Suprapubic skin (tissue), 4 donors: Measurements from ENCODE around the gene BAIAP2. TPM values are rescaled to one million over a fixed set of nuclear protein-coding genes. Genes with fewer than 3 reads are reported as not detected.

Experiments used
- DNase-seq, 2 donors: peaks; one replicate each; pipeline ENCODE4 v3.0.0-alpha.2; 2019; ENCODE audit warnings: low spot score in 2 of 2
- H3K27ac ChIP-seq: fragments of 200-600 bp; sonication (generic); one replicate; pipeline ENCODE4 v1.5.1; 2019
- H3K27me3 ChIP-seq: fragments of 200-600 bp; sonication (generic); one replicate; pipeline ENCODE4 v1.5.1; 2019
- H3K36me3 ChIP-seq: fragments of 200-600 bp; sonication (generic); one replicate; pipeline ENCODE4 v1.5.1; 2019
- H3K4me1 ChIP-seq: fragments of 200-600 bp; sonication (generic); one replicate; pipeline ENCODE4 v1.5.1; 2019
- H3K4me3 ChIP-seq: fragments of 200-600 bp; sonication (generic); one replicate; pipeline ENCODE4 v1.5.1; 2019; ENCODE audit warnings: mild to moderate bottlenecking
- H3K9me3 ChIP-seq: fragments of 200-600 bp; sonication (generic); one replicate; pipeline ENCODE4 v1.5.1; 2019
- EP300 ChIP-seq: sonication (generic); formaldehyde crosslinking; IDR thresholded peaks from one replicate; pipeline ENCODE4 v1.6.1; 2017; ENCODE audit warnings: antibody characterized with exemption
- POLR2A ChIP-seq, 2 donors: fragments of 450-650 bp; IDR thresholded peaks; one replicate each; pipeline ENCODE4 v1.6.1; 2017; ENCODE audit warnings: antibody characterized with exemption in 2 of 2, mild to moderate bottlenecking in 2 of 2, moderate library complexity in 2 of 2
- POLR2AphosphoS5 ChIP-seq, 3 donors: sonication (generic); formaldehyde crosslinking; IDR thresholded peaks; one replicate each; pipeline ENCODE4 v1.6.1; 2017; ENCODE audit warnings: antibody characterized with exemption in 3 of 3
- WGBS: methylation state at CpG from one replicate; pipeline ENCODE4 v1.1.5; 2018; 5-methylcytosine and 5-hydroxymethylcytosine counted together
- total RNA-seq, 4 donors: library from RNA; depleted of rRNA; stranded (reverse); fragments of >200 nt; gene quantifications; one replicate each; pipeline ENCODE4 v1.1.0, GENCODE V29; 2016
- TF ChIP-seq, protein P1 (sequence below), 2 donors: fragments of 200-600 bp in 1 of 2; fragments of 450-650 bp in 1 of 2; sonication (generic) in 1 of 2; IDR thresholded peaks; one replicate each; pipeline ENCODE4 v1.5.1; 2016 to 2019; ENCODE audit warnings: antibody characterized with exemption in 2 of 2, mild to moderate bottlenecking in 1 of 2, moderate library complexity in 1 of 2

BAIAP2 gene
- total RNA-seq, 4 donors from 2014 or later, result 214 to 283 (median 260) TPM

DNA sequence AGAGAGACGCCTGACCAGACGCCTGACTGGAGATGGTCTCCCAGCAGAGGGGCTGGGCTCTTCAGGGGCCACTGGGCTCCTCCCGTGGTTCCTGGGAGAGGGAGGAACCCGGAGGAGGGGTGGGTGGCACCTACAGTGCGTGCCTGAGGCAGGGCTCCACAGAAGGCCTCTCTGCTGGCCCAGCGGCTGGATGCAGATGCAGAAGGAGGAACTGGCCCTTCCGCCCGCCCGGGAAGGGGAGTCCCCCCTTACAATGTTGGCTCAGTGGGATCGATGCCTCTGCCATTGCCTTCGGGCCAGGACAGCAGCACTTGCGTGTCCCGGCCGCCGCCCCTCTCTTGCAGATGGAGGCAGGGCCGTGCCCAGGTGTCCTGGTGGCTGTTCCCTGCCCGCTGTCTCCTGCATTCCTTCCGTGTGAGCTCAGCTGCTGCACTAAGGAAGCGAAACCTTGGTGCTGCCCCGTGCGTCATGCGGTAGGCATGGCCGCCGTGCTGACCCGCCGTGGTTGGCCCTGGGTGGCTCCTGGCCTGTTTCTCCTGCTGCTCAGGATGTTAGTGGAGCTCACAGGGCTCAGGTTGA lies 15.1 kb downstream of the BAIAP2 start:
- no peak for TF ChIP-seq POLR2AphosphoS5 (IDR thresholded peaks at IDR 0.05)
- TF ChIP-seq, protein P1, sequence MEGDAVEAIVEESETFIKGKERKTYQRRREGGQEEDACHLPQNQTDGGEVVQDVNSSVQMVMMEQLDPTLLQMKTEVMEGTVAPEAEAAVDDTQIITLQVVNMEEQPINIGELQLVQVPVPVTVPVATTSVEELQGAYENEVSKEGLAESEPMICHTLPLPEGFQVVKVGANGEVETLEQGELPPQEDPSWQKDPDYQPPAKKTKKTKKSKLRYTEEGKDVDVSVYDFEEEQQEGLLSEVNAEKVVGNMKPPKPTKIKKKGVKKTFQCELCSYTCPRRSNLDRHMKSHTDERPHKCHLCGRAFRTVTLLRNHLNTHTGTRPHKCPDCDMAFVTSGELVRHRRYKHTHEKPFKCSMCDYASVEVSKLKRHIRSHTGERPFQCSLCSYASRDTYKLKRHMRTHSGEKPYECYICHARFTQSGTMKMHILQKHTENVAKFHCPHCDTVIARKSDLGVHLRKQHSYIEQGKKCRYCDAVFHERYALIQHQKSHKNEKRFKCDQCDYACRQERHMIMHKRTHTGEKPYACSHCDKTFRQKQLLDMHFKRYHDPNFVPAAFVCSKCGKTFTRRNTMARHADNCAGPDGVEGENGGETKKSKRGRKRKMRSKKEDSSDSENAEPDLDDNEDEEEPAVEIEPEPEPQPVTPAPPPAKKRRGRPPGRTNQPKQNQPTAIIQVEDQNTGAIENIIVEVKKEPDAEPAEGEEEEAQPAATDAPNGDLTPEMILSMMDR (IDR thresholded peaks at IDR 0.05), result peak in 1 of 2 donors; percentile 3
- Histone ChIP-seq H3K9me3 (no peaks in the 10 kb centered on the region), H3K4me3 (peak overlapping the region; percentile 23), H3K36me3 (peaks cover 6% of the 10 kb centered on the region), H3K27ac (peak overlapping the region; percentile 77), H3K27me3 (no peaks in the 10 kb centered on the region), H3K4me1 (peaks cover 82% of the 10 kb centered on the region)
- DNase-seq, result no peak
- 42% methylated on average over 12 of the region's 26 CpGs for WGBS

DNA sequence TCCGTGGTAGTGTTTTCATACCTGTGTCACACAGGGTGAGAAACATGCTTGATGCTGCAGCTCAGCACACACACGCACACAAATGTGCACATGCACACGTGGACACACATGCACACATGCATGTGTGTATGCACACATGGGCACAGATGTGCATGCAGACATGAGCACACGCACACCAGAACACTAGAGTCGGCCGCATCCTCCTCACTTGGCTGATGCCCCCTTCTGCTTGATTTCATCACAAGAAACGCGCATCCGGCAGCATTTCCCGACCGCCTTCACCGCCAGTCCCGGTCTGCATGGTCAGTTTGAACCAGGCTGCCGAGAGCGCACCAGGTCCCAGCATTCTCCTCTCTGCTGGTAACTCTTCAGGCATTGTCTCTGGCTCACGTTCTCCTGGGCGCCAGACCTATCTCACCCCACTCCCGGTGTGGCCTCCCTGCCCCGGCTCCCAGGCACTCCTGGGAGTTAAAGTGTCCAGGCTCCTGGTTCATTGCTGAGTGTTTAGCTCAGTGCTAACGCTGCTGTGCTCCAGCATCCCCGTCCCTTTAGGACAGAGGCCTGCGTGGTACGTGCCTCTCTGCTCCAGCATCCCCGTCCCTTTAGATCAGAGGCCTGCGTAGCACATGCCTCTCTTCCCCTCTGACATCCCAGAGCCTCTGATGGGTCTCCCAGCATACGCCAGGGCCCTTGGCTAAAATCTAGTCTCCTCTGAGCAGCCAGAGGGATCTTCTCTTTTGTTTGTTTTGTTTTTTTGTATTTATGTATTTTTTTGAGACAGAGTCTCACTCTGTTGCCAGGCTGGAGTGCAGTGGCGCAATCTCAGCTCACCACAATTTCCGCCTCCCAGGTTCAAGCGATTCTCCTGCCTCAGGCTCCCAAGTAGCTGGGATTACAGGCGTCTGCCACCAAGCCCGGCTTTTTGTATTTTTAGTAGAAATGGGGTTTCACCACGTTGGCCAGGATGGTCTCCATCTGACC lies 16.0 kb downstream of the BAIAP2 start:
- WGBS, result 74% methylated on average over 29 of the region's 32 CpGs
- Histone ChIP-seq H3K27me3 (no peaks in the 10 kb centered on the region), H3K27ac (peak overlapping the region; percentile 77), H3K4me1 (peaks cover 80% of the 10 kb centered on the region), H3K9me3 (no peaks in the 10 kb centered on the region), H3K36me3 (peaks cover 6% of the 10 kb centered on the region), H3K4me3 (peak overlapping the region; percentile 23)
- DNase-seq, result no peak
- TF ChIP-seq POLR2AphosphoS5 (IDR thresholded peaks at IDR 0.05) (no peak), EP300 (no peak), POLR2A (IDR thresholded peaks at IDR 0.05) (no peak)
- TF ChIP-seq, protein P1 (IDR thresholded peaks at IDR 0.05), result no peak

DNA sequence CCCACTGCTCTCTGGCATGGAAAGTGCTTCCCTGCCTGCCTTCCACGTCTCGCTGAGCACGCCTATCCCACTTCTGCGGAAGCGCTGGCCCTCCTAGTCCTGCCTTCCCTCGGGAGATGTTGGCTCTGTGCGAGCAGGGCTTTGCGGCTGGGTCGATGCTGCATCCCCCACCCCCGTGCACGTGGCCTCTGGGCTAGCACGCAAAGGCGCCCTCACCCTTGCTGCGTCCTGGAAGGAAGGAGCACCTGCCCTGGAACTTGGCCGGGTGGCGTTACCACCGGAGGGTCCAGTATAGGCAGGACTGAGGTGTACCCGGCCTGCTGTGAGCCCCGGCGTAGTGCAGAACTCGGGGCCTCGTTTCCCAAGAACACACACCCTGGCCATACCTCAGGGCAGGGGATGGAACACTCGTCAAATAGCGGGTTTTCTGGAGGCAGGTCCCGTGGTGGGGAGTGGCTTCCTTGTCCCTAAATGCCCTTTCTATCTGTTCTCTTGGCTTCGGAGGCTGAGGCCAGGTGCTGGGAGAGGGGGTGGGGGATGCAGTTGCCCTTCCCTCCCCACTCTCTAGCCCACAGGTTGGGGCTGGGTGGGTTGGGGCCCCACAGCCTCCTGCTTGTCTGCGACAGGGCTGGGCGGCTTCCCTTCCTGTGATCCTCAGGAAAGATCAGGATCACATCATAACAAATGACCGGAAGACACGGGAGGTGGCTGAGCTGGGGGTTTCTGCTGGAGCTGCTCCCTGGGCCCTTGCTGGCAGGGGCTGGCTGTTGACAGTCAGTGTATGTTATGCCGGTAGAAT lies 17.4 kb downstream of the BAIAP2 start:
- Histone ChIP-seq H3K27me3 (no peaks in the 10 kb centered on the region), H3K36me3 (peaks cover 6% of the 10 kb centered on the region), H3K4me1 (peaks cover 87% of the 10 kb centered on the region), H3K27ac (peak overlapping the region; percentile 66), H3K9me3 (no peaks in the 10 kb centered on the region), H3K4me3 (peak overlapping the region; percentile 9)
- TF ChIP-seq EP300 (no peak), POLR2AphosphoS5 (IDR thresholded peaks at IDR 0.05) (no peak), POLR2A (IDR thresholded peaks at IDR 0.05) (no peak)
- TF ChIP-seq, protein P1 (IDR thresholded peaks at IDR 0.05), result no peak
- no peak for DNase-seq
- WGBS, result 34% methylated on average over 21 of the region's 31 CpGs

DNA sequence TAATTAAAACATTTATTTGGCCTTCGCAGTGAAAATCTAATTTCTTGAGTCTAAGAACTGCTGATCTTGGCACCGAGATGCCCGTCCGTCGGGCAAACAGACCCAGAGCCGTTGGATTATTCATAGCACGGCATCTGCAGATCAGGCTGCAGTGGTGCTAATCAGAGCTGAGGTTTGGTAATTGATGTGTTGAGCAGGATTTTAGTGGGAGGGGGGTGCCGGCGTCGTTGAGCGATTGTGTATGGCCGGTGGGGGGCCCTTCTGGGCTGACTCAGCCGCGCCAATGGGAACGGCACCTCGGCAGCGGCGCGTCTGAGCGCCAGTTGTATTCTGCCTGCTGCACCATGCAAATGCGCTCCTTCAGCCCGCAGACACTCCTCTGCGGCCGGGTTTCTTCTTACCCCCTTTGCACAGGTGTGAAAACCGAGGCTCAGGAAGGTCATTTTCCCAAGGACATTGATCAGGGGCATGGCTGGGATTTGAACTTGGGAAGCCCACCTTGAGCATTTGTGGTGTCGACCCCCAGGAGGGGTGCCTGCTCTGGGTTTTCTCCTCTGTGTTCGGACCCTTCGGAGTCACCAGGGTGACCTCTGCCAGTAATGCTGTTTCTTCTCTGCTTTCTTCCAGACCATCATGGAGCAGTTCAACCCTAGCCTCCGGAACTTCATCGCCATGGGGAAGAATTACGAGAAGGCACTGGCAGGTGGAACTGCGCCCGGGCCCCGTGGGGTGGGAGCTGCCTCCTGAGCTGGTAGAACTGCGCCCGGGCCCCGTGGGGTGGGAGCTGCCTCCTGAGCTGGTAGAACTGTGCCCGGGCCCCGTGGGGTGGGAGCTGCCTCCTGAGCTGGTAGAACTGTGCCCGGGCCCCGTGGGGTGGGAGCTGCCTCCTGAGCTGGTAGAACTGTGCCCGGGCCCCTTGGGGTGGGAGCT lies 18.4 kb downstream of the BAIAP2 start:
- Histone ChIP-seq H3K36me3 (peaks cover 6% of the 10 kb centered on the region), H3K27ac (peak overlapping the region; percentile 66), H3K9me3 (no peaks in the 10 kb centered on the region), H3K27me3 (no peaks in the 10 kb centered on the region), H3K4me1 (peaks cover 95% of the 10 kb centered on the region), H3K4me3 (peak overlapping the region; percentile 9)
- TF ChIP-seq EP300 (no peak), POLR2A (IDR thresholded peaks at IDR 0.05) (no peak), POLR2AphosphoS5 (IDR thresholded peaks at IDR 0.05) (no peak)
- TF ChIP-seq, protein P1 (IDR thresholded peaks at IDR 0.05), result no peak
- no peak for DNase-seq
- 59% methylated on average over 28 of the region's 42 CpGs for WGBS
